Urinary bladder (tissue), 4 donors: ENCODE results near the gene SRGAP1. TPM values are rescaled to one million over a fixed set of nuclear protein-coding genes. Genes with fewer than 3 reads are reported as not detected.

Experiments
- DNase-seq: peaks from one replicate; pipeline ENCODE4 v3.0.0-alpha.2; 2015; ENCODE audit errors: extremely low spot score
- H3K27ac ChIP-seq: one replicate; pipeline ENCODE4 v1.5.1; 2013; ENCODE audit warnings: low read depth, mild to moderate bottlenecking, moderate library complexity
- H3K36me3 ChIP-seq: one replicate; pipeline ENCODE4 v1.6.1; 2013; ENCODE audit warnings: mild to moderate bottlenecking, moderate library complexity; ENCODE audit not compliant: insufficient read depth
- H3K4me1 ChIP-seq: one replicate; pipeline ENCODE4 v1.6.1; 2013; ENCODE audit warnings: mild to moderate bottlenecking, moderate library complexity; ENCODE audit not compliant: insufficient read depth
- H3K4me3 ChIP-seq: one replicate; pipeline ENCODE4 v1.5.1; 2013; ENCODE audit warnings: low read depth, low read length
- WGBS: extraction: QIAGEN DNeasy Blood & Tissue Kit; methylation state at CpG from one replicate; pipeline ENCODE4 v1.1.7; 2013; 5-methylcytosine and 5-hydroxymethylcytosine counted together
- polyA plus RNA-seq: library from polyadenylated mRNA; stranded (reverse); fragments of 200-250 nt; gene quantifications from one replicate; pipeline ENCODE4 v1.2.3, GENCODE V29; 2013
- total RNA-seq: library from RNA; depleted of rRNA; stranded (reverse); fragments of >200 nt; gene quantifications from one replicate; pipeline ENCODE4 v1.2.3, GENCODE V29; 2014
- donor health status: healthy with polysubstance abuse.
- donor health status: healthy.

The SRGAP1 gene
- total and polyA plus RNA-seq, 2 donors = 1.9 to 18.0 TPM

DNA sequence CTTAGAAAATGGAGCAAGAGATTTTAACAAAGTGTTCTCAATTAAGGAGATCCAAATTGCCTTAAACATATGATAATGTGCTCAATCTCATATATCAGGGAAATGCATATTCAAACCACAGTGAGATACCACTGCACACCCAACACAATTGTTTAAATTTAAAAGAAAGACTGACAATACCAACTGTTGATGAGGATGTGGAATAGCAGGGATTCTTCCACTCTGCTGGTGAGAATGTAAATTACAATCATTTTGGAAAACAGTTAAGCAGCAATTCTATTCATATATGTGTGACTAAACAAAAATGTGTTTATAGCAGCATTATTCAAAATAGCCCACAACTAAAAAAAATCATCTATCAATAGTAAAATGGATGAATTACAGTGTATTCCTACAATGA lies 233.4 kb downstream of the SRGAP1 start:
- Histone ChIP-seq H3K27ac (no peak overlapping the region), H3K4me3 (no peak overlapping the region), H3K4me1 (peaks cover 2% of the 10 kb centered on the region), H3K36me3 (peaks cover 1% of the 10 kb centered on the region)
- DNase-seq = no peak

DNA sequence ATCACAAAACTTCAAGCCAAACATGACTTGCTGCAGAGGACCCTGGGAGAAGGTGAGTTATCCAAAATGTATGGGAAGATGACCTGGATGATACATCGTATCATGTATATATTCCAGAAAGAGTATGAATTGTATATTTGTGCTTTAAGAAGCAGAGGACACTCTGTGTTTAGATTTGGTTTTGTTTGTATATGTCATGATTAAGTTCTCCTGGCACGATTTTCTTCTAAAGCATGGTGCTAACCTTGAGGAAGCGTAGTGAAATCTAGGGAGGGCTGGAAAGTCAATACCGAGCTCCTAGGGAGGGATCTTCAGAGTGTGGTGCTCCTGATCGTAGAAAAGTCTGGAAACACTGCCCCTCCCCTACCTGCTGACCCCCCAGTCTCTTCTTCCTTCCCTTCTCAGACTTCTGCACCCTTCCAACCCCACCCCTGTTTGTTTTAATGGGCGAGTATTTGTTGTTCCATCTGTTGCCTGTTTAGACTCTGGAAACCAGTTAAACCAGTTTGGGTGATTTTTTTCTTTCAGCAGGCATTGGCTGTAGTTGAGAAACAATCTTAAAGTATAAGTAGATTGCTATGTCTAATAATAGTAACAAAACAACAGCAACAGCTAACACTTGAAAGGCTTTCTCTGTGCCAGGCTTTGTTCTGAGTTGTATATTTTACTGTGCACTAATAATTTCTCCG lies 236.0 kb downstream of the SRGAP1 start:
- H3K27ac ChIP-seq = peak overlapping the region; percentile 73
- no peak overlapping the region for H3K4me3 ChIP-seq
- peak; percentile 64 for DNase-seq
- peaks cover 1% of the 10 kb centered on the region for H3K36me3 ChIP-seq
- H3K4me1 ChIP-seq = peaks cover 2% of the 10 kb centered on the region
- WGBS = 48% methylated on average over 7 of the region's 7 CpGs

- Histone ChIP-seq H3K4me1 (peaks cover 2% of the 10 kb centered on the region), H3K27ac (peak overlapping the region; percentile 73)
- 80% methylated on average over 1 of the region's 1 CpG for WGBS
Observed at GRCh38 chr12:64081008-64081404, 236.5 kb downstream of the SRGAP1 start.

DNA sequence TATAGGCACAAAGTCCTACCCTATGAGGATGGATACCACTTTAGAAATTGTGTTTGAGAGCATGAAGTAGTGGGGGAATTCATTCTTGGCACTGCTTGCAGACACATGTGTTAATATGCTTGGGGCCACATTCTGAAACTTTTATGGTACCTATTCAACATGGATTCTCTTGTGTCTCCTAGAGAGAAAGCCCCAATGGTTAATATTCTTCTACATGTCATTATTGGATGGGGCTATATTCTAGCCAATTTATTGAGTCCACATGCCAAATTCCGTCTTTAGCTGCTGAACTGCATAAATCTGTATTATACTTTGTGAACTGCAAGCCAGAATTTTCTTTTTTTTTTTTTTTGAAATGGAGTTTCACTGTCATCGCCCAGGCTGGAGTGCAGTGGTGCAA lies 237.6 kb downstream of the SRGAP1 start:
- peaks cover 1% of the 10 kb centered on the region for H3K36me3 ChIP-seq
- no peak overlapping the region for H3K4me3 ChIP-seq
- H3K27ac ChIP-seq = no peak overlapping the region
- peaks cover 2% of the 10 kb centered on the region for H3K4me1 ChIP-seq
- 58% methylated on average over 2 of the region's 2 CpGs for WGBS
- DNase-seq = no peak

More at GRCh38 chr12:64081008-64081404, 236.5 kb downstream of the SRGAP1 start:
- Histone ChIP-seq H3K4me3 (no peak overlapping the region), H3K36me3 (peaks cover 1% of the 10 kb centered on the region)
- no peak for DNase-seq

DNA sequence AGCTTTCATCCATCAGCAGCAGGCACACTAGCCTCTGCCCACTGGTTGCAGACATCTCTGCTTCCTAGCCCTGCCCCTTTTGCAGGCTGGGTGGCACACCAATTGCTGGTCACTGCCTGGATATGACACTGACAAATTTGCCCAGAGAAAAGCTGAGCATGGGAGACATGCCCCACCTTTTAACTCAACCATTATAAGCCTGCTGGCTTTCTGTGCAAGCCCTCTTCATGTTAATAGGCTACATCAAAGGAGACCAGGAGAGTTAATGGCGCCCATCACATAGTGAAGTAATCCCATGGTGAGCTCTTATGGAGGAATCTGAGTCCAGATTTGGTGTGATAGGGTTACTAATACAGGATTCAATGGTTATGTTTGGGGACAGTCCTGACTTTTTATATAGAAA lies 238.4 kb downstream of the SRGAP1 start:
- peaks cover 1% of the 10 kb centered on the region for H3K36me3 ChIP-seq
- 47% methylated on average over 1 of the region's 1 CpG for WGBS
- peak overlapping the region; percentile 16 for H3K27ac ChIP-seq
- peaks cover 2% of the 10 kb centered on the region for H3K4me1 ChIP-seq
- no peak overlapping the region for H3K4me3 ChIP-seq
- DNase-seq = no peak

DNA sequence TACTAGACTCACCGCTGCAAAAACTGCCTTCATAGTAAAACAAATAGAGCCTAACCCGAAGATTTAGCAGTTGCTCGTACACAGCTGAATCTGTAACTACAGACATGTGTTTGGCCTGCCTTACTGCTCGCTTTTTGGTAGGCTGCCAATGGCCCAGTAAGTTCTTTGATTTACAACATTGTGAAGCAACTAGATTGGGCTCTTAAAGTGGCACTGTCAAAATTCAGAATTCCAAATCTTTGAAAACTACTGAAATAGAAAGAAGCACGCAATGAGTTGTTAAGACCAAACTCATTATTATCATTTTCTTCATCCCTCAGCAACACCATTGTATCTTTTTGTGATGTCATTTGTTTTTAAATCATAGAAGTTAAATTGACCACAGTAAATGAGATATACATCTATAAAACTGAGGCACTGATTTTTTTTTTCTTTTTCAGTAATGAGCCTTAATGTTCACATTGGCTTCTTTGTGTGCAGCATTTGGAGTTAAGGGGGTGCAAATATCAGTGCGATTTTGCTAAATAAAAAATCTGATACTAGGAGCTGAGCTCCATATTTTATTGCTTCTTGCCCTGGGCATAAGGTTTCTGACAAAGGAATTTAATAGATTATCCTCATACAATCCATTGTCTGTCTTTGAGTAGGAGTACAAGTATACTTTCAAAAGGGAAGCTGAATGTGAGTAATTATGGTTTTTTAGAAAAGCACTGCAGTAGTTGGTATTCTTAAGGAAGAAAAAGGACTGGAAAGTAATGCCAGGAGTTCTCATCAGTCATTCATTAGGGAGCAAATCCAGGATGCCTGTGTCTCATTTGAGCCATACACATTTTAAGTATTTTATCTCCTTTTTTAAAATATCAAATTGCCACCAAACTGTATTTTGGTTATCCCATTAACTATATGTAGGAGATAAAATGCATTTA lies 239.0 kb downstream of the SRGAP1 start:
- peak; percentile 89 for DNase-seq
- peak overlapping the region; percentile 23 for H3K27ac ChIP-seq
- WGBS = 21% methylated on average over 6 of the region's 6 CpGs
- H3K36me3 ChIP-seq = peaks cover 1% of the 10 kb centered on the region
- no peak overlapping the region for H3K4me3 ChIP-seq
- peaks cover 2% of the 10 kb centered on the region for H3K4me1 ChIP-seq

GRCh38 chr12:64085154-64085553 lies 240.7 kb downstream of the SRGAP1 start:
- DNase-seq = no peak
- no peak overlapping the region for H3K4me3 ChIP-seq
- WGBS = 97% methylated on average over 4 of the region's 4 CpGs
- peaks cover 1% of the 10 kb centered on the region for H3K36me3 ChIP-seq
- no peaks in the 10 kb centered on the region for H3K4me1 ChIP-seq
- H3K27ac ChIP-seq = no peak overlapping the region

- WGBS = 67% methylated on average over 4 of the region's 4 CpGs
- H3K36me3 ChIP-seq = peaks cover 1% of the 10 kb centered on the region
- no peaks in the 10 kb centered on the region for H3K4me1 ChIP-seq
- no peak overlapping the region for H3K4me3 ChIP-seq
- DNase-seq = no peak
- no peak overlapping the region for H3K27ac ChIP-seq
Observed at GRCh38 chr12:64085996-64086395, 241.5 kb downstream of the SRGAP1 start.

DNA sequence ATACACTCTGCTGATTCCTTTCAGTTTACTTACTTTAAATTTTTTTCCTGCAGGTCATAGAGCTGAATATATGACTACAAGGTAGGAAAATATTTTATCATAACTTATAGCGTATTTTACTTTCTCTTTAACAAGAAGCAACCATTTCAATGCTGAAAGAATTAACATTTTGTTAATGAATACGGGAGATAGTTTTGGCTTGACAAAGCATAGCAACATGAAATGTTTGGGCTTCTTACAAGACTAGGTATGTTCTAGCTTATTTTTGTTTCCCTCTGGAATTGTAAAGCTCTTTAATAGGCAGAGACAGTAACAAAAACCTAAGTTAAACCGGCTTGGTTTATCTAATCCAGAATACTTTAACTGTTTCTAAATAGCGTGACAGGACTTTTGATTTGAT lies 242.4 kb downstream of the SRGAP1 start:
- H3K27ac ChIP-seq = no peak overlapping the region
- no peak for DNase-seq
- WGBS = 59% methylated on average over 4 of the region's 4 CpGs
- H3K4me1 ChIP-seq = no peaks in the 10 kb centered on the region
- no peak overlapping the region for H3K4me3 ChIP-seq
- no peaks in the 10 kb centered on the region for H3K36me3 ChIP-seq

DNA sequence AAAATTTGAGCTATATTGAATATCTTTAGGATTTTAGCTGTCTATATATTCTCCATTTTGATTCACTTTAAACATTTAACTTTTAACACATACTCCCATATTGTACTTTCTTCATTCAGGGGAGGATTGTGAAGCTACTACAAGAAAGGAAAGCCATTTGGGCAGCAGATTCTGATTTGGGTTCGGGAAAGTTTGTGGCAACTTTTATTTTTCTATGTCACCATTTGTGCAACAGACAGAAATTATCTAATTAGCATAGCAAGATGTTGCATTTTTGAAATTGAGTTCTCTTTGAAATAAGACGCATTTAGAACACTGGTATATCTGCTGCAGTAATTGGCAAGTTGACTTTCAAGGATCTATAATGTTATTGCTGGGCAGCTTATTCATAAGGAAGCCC lies 243.3 kb downstream of the SRGAP1 start:
- no peaks in the 10 kb centered on the region for H3K36me3 ChIP-seq
- no peaks in the 10 kb centered on the region for H3K4me1 ChIP-seq
- no peak overlapping the region for H3K27ac ChIP-seq
- DNase-seq = no peak
- WGBS = 77% methylated on average over 2 of the region's 2 CpGs
- no peak overlapping the region for H3K4me3 ChIP-seq

- H3K4me3 ChIP-seq = no peak overlapping the region
- H3K4me1 ChIP-seq = no peaks in the 10 kb centered on the region
- DNase-seq = peak; percentile 56
- 37% methylated on average over 12 of the region's 12 CpGs for WGBS
- no peaks in the 10 kb centered on the region for H3K36me3 ChIP-seq
- H3K27ac ChIP-seq = peak overlapping the region; percentile 77
Observed at GRCh38 chr12:64088431-64089349, 244.2 kb downstream of the SRGAP1 start.

GRCh38 chr12:64090047-64090446 lies 245.5 kb downstream of the SRGAP1 start:
- Histone ChIP-seq H3K4me3 (no peak overlapping the region), H3K36me3 (no peaks in the 10 kb centered on the region), H3K27ac (no peak overlapping the region), H3K4me1 (no peaks in the 10 kb centered on the region)
- WGBS = 97% methylated on average over 1 of the region's 1 CpG
- DNase-seq = no peak

DNA sequence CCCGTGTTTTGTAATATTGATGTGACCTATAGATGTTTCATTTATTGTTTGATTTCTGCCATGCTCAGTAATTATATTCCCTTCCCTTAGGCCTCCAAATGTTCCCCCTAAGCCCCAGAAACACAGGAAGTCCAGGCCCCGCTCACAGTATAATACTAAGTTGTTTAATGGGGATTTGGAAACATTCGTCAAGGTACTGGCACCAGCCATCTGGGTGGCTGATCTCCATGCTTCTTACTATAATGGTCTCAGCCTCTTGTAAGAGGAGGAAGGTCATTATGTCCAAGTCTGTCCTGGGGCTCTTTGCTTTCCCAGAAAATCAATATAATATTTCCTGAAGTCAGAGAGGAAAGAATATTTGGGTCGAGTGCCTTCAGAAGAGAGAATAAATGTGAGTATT lies 246.7 kb downstream of the SRGAP1 start:
- Histone ChIP-seq H3K4me1 (no peaks in the 10 kb centered on the region), H3K36me3 (no peaks in the 10 kb centered on the region), H3K4me3 (no peak overlapping the region), H3K27ac (no peak overlapping the region)
- no peak for DNase-seq
- 80% methylated on average over 4 of the region's 4 CpGs for WGBS
